Stomach (tissue), 9 donors: Measurements from ENCODE around the gene SYT6. TPM values are rescaled to one million over a fixed set of nuclear protein-coding genes. Genes with fewer than 3 reads are reported as not detected.

ENCODE experiments used
- DNase-seq, 2 donors: peaks; one replicate each; pipeline versions ENCODE4 v3.0.0 to v3.0.0-alpha.2; 2013 to 2019
- H3K27ac ChIP-seq, 5 donors: fragments of 200-600 bp in 4 of 5; sonication (generic) in 4 of 5; one replicate each; pipeline ENCODE4 v1.5.1; 2013 to 2019; ENCODE audit warnings: mild to moderate bottlenecking in 1 of 5, moderate library complexity in 1 of 5
- H3K27me3 ChIP-seq, 3 donors: fragments of 200-600 bp; sonication (generic); one replicate each; pipeline ENCODE4 v1.5.1; 2017 to 2019; ENCODE audit warnings: mixed run types in 1 of 3
- H3K36me3 ChIP-seq, 4 donors: fragments of 200-600 bp; sonication (generic); 1 replicate in 3 of 4; 2 replicates in 1 of 4; pipeline ENCODE4 v1.5.1; 2016 to 2019
- H3K4me1 ChIP-seq, 4 donors: fragments of 200-600 bp; sonication (generic); one replicate each; pipeline ENCODE4 v1.5.1; 2016 to 2019
- H3K4me3 ChIP-seq, 4 donors: fragments of 200-600 bp; sonication (generic) in 3 of 4; one replicate each; pipeline ENCODE4 v1.5.1; 2016 to 2019; ENCODE audit warnings: mild to moderate bottlenecking in 1 of 4
- H3K9me3 ChIP-seq, 4 donors: fragments of 200-600 bp; sonication (generic); one replicate each; pipeline ENCODE4 v1.5.1; 2016 to 2019
- CTCF ChIP-seq, 7 experiments: fragments of 450-650 bp in 4 of 7; fragments of 200-600 bp in 3 of 7; sonication (generic) in 3 of 7; IDR thresholded peaks; one replicate each; pipeline ENCODE4 v1.5.1; 2016 to 2019; ENCODE audit warnings: antibody characterized with exemption in 7 of 7, control low read depth in 2 of 7, mild to moderate bottlenecking in 1 of 7
- EP300 ChIP-seq: sonication (generic); formaldehyde crosslinking; IDR thresholded peaks from one replicate; pipeline ENCODE4 v1.6.1; 2017; ENCODE audit warnings: antibody characterized with exemption
- POLR2A ChIP-seq, 4 donors: fragments of 450-650 bp; IDR thresholded peaks; one replicate each; pipeline ENCODE4 v1.6.1; 2016; ENCODE audit warnings: antibody characterized with exemption in 4 of 4, control low read depth in 2 of 4, mild to moderate bottlenecking in 1 of 4, moderate library complexity in 1 of 4
- POLR2AphosphoS5 ChIP-seq, 3 donors: sonication (generic); formaldehyde crosslinking; IDR thresholded peaks; one replicate each; pipeline ENCODE4 v1.6.1; 2016; ENCODE audit warnings: antibody characterized with exemption in 3 of 3
- whole genome bisulfite sequencing, 5 donors: extraction: QIAGEN DNeasy Blood & Tissue Kit in 3 of 5; methylation state at CpG; one replicate each; pipeline versions ENCODE4 v1.1.5 to v1.1.7; 2013 to 2018; 5-methylcytosine and 5-hydroxymethylcytosine counted together
- intact Hi-C: fragments of 100-400 bp; cut with DNase I; formaldehyde crosslinking; loops from one replicate; pipeline ENCODE4 v1.15.1; 2023; ENCODE audit warnings: low total_unique reads
- polyA plus RNA-seq, 3 donors: library from polyadenylated mRNA; stranded (reverse); fragments of 200-250 nt; gene quantifications; one replicate each; pipeline ENCODE4 v1.2.3, GENCODE V29; 2013
- total RNA-seq, 5 donors: library from RNA; depleted of rRNA; stranded (reverse); fragments of >200 nt; gene quantifications; one replicate each; pipeline versions ENCODE4 v1.1.0 to v1.2.3, GENCODE V29; 2014 to 2016
- donor health status: healthy with polysubstance abuse.
- donor health status: Bipolar disorder and iron deficiency.
- donor health status: healthy.

Gene SYT6
- total and polyA plus RNA-seq, 8 donors = 0.18 to 86.6 (median 1.7) TPM; not detected in 4

GRCh38 chr1:114144016-114144415, 9.7 kb downstream of the SYT6 start:
- Histone ChIP-seq H3K4me3 (no peak overlapping the region), H3K36me3 (no peaks in the 10 kb centered on the region), H3K27ac (no peak overlapping the region), H3K4me1 (no peaks in the 10 kb centered on the region), H3K9me3 (no peaks in the 10 kb centered on the region), H3K27me3 (peaks cover 0 to 40% (median 0%) of the 10 kb centered on the region in 3 donors)
- intact Hi-C loops = no loop called here
- DNase-seq = no peak
- TF ChIP-seq CTCF (IDR thresholded peaks at IDR 0.05) = no peak
- WGBS, 5 donors = 77 to 90% (median 83%) methylated on average over 2 of the region's 2 CpGs

- WGBS, 5 donors = 90 to 97% (median 95%) methylated on average over 3 to 10 of the region's 10 CpGs
- intact Hi-C loops = no loop called here
These were observed 14.1 kb downstream of the SYT6 start for GRCh38 chr1:114139540-114139939.

GRCh38 chr1:114137497-114137896, 16.2 kb downstream of the SYT6 start:
- no peak for DNase-seq
- TF ChIP-seq POLR2A (IDR thresholded peaks at IDR 0.05) (no peak), EP300 (no peak), CTCF (IDR thresholded peaks at IDR 0.05) (no peak), POLR2AphosphoS5 (IDR thresholded peaks at IDR 0.05) (no peak)
- no peaks in the 10 kb centered on the region for H3K4me1 ChIP-seq
- peaks cover 0 to 25% (median 6%) of the 10 kb centered on the region in 3 donors for H3K27me3 ChIP-seq
- no peaks in the 10 kb centered on the region for H3K36me3 ChIP-seq
- H3K27ac ChIP-seq = no peak overlapping the region
- H3K9me3 ChIP-seq = no peaks in the 10 kb centered on the region
- WGBS, 5 donors = 88 to 97% (median 95%) methylated on average over 15 of the region's 15 CpGs
- H3K4me3 ChIP-seq = no peak overlapping the region
- intact Hi-C loops = no loop called here

More at GRCh38 chr1:114139540-114139939, 14.1 kb downstream of the SYT6 start:
- Histone ChIP-seq H3K9me3 (no peaks in the 10 kb centered on the region), H3K27me3 (peaks cover 0 to 28% (median 6%) of the 10 kb centered on the region in 3 donors), H3K4me3 (no peak overlapping the region), H3K27ac (no peak overlapping the region), H3K36me3 (no peaks in the 10 kb centered on the region), H3K4me1 (no peaks in the 10 kb centered on the region)
- no peak for DNase-seq
- TF ChIP-seq CTCF (IDR thresholded peaks at IDR 0.05) = no peak
- TF ChIP-seq EP300 = no peak
- no peak for TF ChIP-seq POLR2AphosphoS5 (IDR thresholded peaks at IDR 0.05)
- no peak for TF ChIP-seq POLR2A (IDR thresholded peaks at IDR 0.05)

GRCh38 chr1:114135786-114136185, 17.9 kb downstream of the SYT6 start:
- H3K9me3 ChIP-seq = no peaks in the 10 kb centered on the region
- DNase-seq = no peak
- H3K4me1 ChIP-seq = no peaks in the 10 kb centered on the region
- no peak overlapping the region for H3K4me3 ChIP-seq
- intact Hi-C loops = no loop called here
- no peak for TF ChIP-seq EP300
- TF ChIP-seq CTCF (IDR thresholded peaks at IDR 0.05) = no peak
- TF ChIP-seq POLR2A (IDR thresholded peaks at IDR 0.05) = no peak
- no peak for TF ChIP-seq POLR2AphosphoS5 (IDR thresholded peaks at IDR 0.05)
- whole genome bisulfite sequencing, 5 donors = 55 to 74% (median 67%) methylated on average over 6 to 7 of the region's 7 CpGs
- H3K27me3 ChIP-seq = peaks cover 0 to 25% (median 6%) of the 10 kb centered on the region in 3 donors
- no peak overlapping the region for H3K27ac ChIP-seq
- no peaks in the 10 kb centered on the region for H3K36me3 ChIP-seq
